Type B pancreatic cell (in vitro differentiated cells): ENCODE data around the gene CAPRIN1. TPM values are rescaled to one million over a fixed set of nuclear protein-coding genes. Genes with fewer than 3 reads are reported as not detected.
"Not testable (repeated sequence)": the region's sequence is repeated elsewhere in the genome, so short reads cannot be mapped to it uniquely, and the experiment has no call there.

Experiments used
- DNase-seq: peaks from one replicate; pipeline ENCODE4 v3.0.0; 2021; ENCODE audit warnings: mixed read lengths; ENCODE audit not compliant: unreplicated experiment; ENCODE audit errors: extremely low spot score
- H3K27ac Mint-ChIP-seq: 2 replicates; pipeline ENCODE4 v1.8.0; 2021; ENCODE audit warnings: mild to moderate bottlenecking, mixed read lengths
- H3K27me3 Mint-ChIP-seq: 2 replicates; pipeline ENCODE4 v1.8.0; 2021; ENCODE audit warnings: mixed read lengths
- H3K36me3 Mint-ChIP-seq: 2 replicates; pipeline ENCODE4 v1.8.0; 2021; ENCODE audit warnings: mixed read lengths
- H3K4me1 Mint-ChIP-seq: one replicate; pipeline ENCODE4 v1.8.0; 2021; ENCODE audit warnings: mixed read lengths; ENCODE audit not compliant: unreplicated experiment
- H3K4me3 Mint-ChIP-seq: 2 replicates; pipeline ENCODE4 v1.8.0; 2021; ENCODE audit warnings: mild to moderate bottlenecking, mixed read lengths
- H3K9me3 Mint-ChIP-seq: 2 replicates; pipeline ENCODE4 v1.8.0; 2021; ENCODE audit warnings: mixed read lengths
- CTCF ChIP-seq: fragments of 200-600 bp; sonication (generic); conservative IDR thresholded peaks from 2 replicates; pipeline ENCODE4 v1.5.0; 2021; ENCODE audit warnings: antibody characterized with exemption, mild to moderate bottlenecking
- total RNA-seq: library from RNA; stranded (reverse); gene quantifications from 2 replicates; pipeline ENCODE4 v1.2.1, GENCODE V29; 2021; ENCODE audit warnings: low replicate concordance

The CAPRIN1 gene
- total RNA-seq, 1 donor from 2014 or later, result 277 TPM

GRCh38 chr11:34084637-34085036 is 33.1 kb downstream of the CAPRIN1 start:
- no peak for DNase-seq
- TF ChIP-seq CTCF, result no peak
- Mint-ChIP-seq H3K9me3 (no peaks in the 10 kb centered on the region), H3K27me3 (no peaks in the 10 kb centered on the region), H3K27ac (no peak overlapping the region), H3K36me3 (peaks cover 48% of the 10 kb centered on the region), H3K4me3 (no peak overlapping the region), H3K4me1 (no peaks in the 10 kb centered on the region)

- Mint-ChIP-seq H3K4me3 (no peak overlapping the region), H3K27ac (no peak overlapping the region), H3K4me1 (no peaks in the 10 kb centered on the region), H3K9me3 (no peaks in the 10 kb centered on the region), H3K27me3 (no peaks in the 10 kb centered on the region), H3K36me3 (peaks cover 51% of the 10 kb centered on the region)
- DNase-seq, result no peak
- TF ChIP-seq CTCF, result no peak
Observed at GRCh38 chr11:34086554-34087283, 35.2 kb downstream of the CAPRIN1 start.

- no peak for TF ChIP-seq CTCF
- peaks cover 27% of the 10 kb centered on the region for H3K36me3 Mint-ChIP-seq
- DNase-seq, result no peak
- H3K27me3 Mint-ChIP-seq, result no peaks in the 10 kb centered on the region
- no peak overlapping the region for H3K4me3 Mint-ChIP-seq
- no peaks in the 10 kb centered on the region for H3K4me1 Mint-ChIP-seq
- H3K9me3 Mint-ChIP-seq, result no peaks in the 10 kb centered on the region
- H3K27ac Mint-ChIP-seq, result no peak overlapping the region
Observed at GRCh38 chr11:34091825-34092224, 40.3 kb downstream of the CAPRIN1 start.

GRCh38 chr11:34094900-34095299 is 43.4 kb downstream of the CAPRIN1 start:
- H3K27ac Mint-ChIP-seq, H3K4me3 Mint-ChIP-seq, H3K9me3 Mint-ChIP-seq, H3K27me3 Mint-ChIP-seq, DNase-seq, H3K4me1 Mint-ChIP-seq: not testable (repeated sequence)
- H3K36me3 Mint-ChIP-seq, result peaks cover 32% of the 10 kb centered on the region

GRCh38 chr11:34098813-34099212 is 47.3 kb downstream of the CAPRIN1 start:
- TF ChIP-seq CTCF, result no peak

GRCh38 chr11:34104680-34105078 is 53.1 kb downstream of the CAPRIN1 start:
- DNase-seq, result no peak
- peak overlapping the region; percentile 98 for H3K4me3 Mint-ChIP-seq
- TF ChIP-seq CTCF, result no peak
- peaks cover 4% of the 10 kb centered on the region for H3K27me3 Mint-ChIP-seq
- H3K36me3 Mint-ChIP-seq, result peaks cover 11% of the 10 kb centered on the region
- H3K27ac Mint-ChIP-seq, result peak overlapping the region; percentile 99
- peaks cover 24% of the 10 kb centered on the region for H3K4me1 Mint-ChIP-seq
- H3K9me3 Mint-ChIP-seq, result no peaks in the 10 kb centered on the region

More at GRCh38 chr11:34098813-34099212, 47.3 kb downstream of the CAPRIN1 start:
- H3K9me3 Mint-ChIP-seq, result no peaks in the 10 kb centered on the region
- no peaks in the 10 kb centered on the region for H3K4me1 Mint-ChIP-seq
- H3K27me3 Mint-ChIP-seq, result no peaks in the 10 kb centered on the region
- H3K36me3 Mint-ChIP-seq, result peaks cover 20% of the 10 kb centered on the region
- no peak for DNase-seq
- no peak overlapping the region for H3K4me3 Mint-ChIP-seq
- H3K27ac Mint-ChIP-seq, result no peak overlapping the region
